Lung (tissue), 12 donors: Measurements from ENCODE around the gene SCARB1. TPM values are rescaled to one million over a fixed set of nuclear protein-coding genes. Genes with fewer than 3 reads are reported as not detected.

Experiments used
- ATAC-seq: fragments of 200-7000 bp; cut with Tn5 transposase; one replicate; pipeline ENCODE4 v1.9.1; 2020; ENCODE audit warnings: moderate number of reproducible peaks; ENCODE audit not compliant: insufficient read depth, low FRiP score
- DNase-seq, 3 donors: peaks; one replicate each; pipeline ENCODE4 v3.0.0-alpha.2; 2013 to 2017
- H3K27ac ChIP-seq, 2 donors: one replicate each; pipeline ENCODE4 v1.5.1; 2013; ENCODE audit warnings: mild to moderate bottlenecking in 2 of 2, moderate library complexity in 2 of 2, control low read depth in 1 of 2, inconsistent platforms in 1 of 2, low read depth in 1 of 2, low read length in 1 of 2
- H3K27me3 ChIP-seq, 3 donors: one replicate each; pipeline ENCODE4 v1.5.1; 2013; ENCODE audit warnings: low read length in 2 of 3; ENCODE audit not compliant: control insufficient read depth in 3 of 3, insufficient read depth in 3 of 3
- H3K36me3 ChIP-seq, 4 donors: one replicate each; pipeline ENCODE4 v1.5.1; 2013; ENCODE audit warnings: low read length in 4 of 4, mild to moderate bottlenecking in 1 of 4, moderate library complexity in 1 of 4; ENCODE audit not compliant: control insufficient read depth in 4 of 4, insufficient read depth in 4 of 4
- H3K4me1 ChIP-seq, 5 donors: one replicate each; pipeline ENCODE4 v1.5.1; 2013; ENCODE audit warnings: low read length in 5 of 5, mild to moderate bottlenecking in 2 of 5, moderate library complexity in 1 of 5; ENCODE audit not compliant: control insufficient read depth in 5 of 5, insufficient read depth in 5 of 5
- H3K4me3 ChIP-seq: one replicate; pipeline ENCODE4 v1.5.1; 2013; ENCODE audit warnings: mild to moderate bottlenecking, control low read depth, moderate library complexity
- H3K9ac ChIP-seq, 2 donors: one replicate each; pipeline ENCODE4 v1.5.1; 2013; ENCODE audit warnings: low read length in 2 of 2, control low read depth in 1 of 2; ENCODE audit not compliant: insufficient read depth in 1 of 2
- H3K9me3 ChIP-seq, 4 donors: one replicate each; pipeline ENCODE4 v1.5.1; 2013; ENCODE audit warnings: low read length in 3 of 4, mild to moderate bottlenecking in 1 of 4, moderate library complexity in 1 of 4; ENCODE audit not compliant: control insufficient read depth in 4 of 4, insufficient read depth in 3 of 4
- WGBS, 2 donors: extraction: QIAGEN DNeasy Blood & Tissue Kit; methylation state at CpG; one replicate each; pipeline ENCODE4 v1.1.7; 2013; 5-methylcytosine and 5-hydroxymethylcytosine counted together
- polyA plus RNA-seq, 2 donors: library from polyadenylated mRNA; stranded (reverse); fragments of 200-250 nt; gene quantifications; one replicate each; pipeline ENCODE4 v1.2.1, GENCODE V29; 2013
- total RNA-seq, 2 donors: library from RNA; depleted of rRNA in 1 of 2; stranded (reverse); fragments of >200 nt in 1 of 2; gene quantifications; one replicate each; pipeline ENCODE4 v1.2.1, GENCODE V29; 2014 to 2021
- TF ChIP-seq, protein P1 (sequence below): IDR thresholded peaks from 2 replicates; pipeline ENCODE4 v1.5.1; 2012; ENCODE audit warnings: mild to moderate bottlenecking; ENCODE audit errors: control extremely low read depth, extremely low read depth
- donor health status: control.
- donor health status: control.
- donor health status: Bipolar disorder and iron deficiency.
- donor health status: healthy.
- donor health status: DM: yes; HTN: yes; CAD: no.

SCARB1 gene
- total and polyA plus RNA-seq, 4 donors, result 11.9 to 31.3 (median 28.8) TPM

DNA sequence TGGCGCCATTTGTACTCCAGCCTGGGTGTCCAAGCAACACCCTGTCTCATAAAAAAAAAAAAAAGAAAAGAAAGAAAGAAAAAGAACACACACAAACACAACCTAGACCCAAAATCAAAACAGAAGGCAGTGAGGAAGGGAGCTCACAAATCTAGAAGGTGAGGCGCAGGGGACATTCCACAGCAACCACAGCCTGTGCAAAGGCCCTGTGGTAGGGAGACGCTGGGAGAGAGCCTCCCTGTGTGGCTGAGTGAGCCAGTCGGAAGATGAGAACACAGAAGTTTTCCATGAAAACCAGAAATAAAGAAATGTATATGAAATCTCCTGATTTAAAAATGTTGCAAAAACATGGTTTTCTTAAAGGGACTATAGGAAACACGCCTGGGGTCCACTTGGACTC lies 44.6 kb downstream of the SCARB1 start:
- H3K9me3 ChIP-seq, result no peaks in the 10 kb centered on the region
- no peak overlapping the region for H3K27ac ChIP-seq
- H3K9ac ChIP-seq, result no peak overlapping the region
- ATAC-seq (no peak), DNase-seq (no peak)
- no peak overlapping the region for H3K4me3 ChIP-seq
- peaks cover 0 to 3% (median 0%) of the 10 kb centered on the region in 4 donors for H3K36me3 ChIP-seq
- no peaks in the 10 kb centered on the region for H3K27me3 ChIP-seq
- H3K4me1 ChIP-seq, result no peaks in the 10 kb centered on the region
- TF ChIP-seq, protein P1, sequence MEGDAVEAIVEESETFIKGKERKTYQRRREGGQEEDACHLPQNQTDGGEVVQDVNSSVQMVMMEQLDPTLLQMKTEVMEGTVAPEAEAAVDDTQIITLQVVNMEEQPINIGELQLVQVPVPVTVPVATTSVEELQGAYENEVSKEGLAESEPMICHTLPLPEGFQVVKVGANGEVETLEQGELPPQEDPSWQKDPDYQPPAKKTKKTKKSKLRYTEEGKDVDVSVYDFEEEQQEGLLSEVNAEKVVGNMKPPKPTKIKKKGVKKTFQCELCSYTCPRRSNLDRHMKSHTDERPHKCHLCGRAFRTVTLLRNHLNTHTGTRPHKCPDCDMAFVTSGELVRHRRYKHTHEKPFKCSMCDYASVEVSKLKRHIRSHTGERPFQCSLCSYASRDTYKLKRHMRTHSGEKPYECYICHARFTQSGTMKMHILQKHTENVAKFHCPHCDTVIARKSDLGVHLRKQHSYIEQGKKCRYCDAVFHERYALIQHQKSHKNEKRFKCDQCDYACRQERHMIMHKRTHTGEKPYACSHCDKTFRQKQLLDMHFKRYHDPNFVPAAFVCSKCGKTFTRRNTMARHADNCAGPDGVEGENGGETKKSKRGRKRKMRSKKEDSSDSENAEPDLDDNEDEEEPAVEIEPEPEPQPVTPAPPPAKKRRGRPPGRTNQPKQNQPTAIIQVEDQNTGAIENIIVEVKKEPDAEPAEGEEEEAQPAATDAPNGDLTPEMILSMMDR, result no peak
- WGBS, 2 donors, result 77 to 100% methylated on average over 5 of the region's 5 CpGs

DNA sequence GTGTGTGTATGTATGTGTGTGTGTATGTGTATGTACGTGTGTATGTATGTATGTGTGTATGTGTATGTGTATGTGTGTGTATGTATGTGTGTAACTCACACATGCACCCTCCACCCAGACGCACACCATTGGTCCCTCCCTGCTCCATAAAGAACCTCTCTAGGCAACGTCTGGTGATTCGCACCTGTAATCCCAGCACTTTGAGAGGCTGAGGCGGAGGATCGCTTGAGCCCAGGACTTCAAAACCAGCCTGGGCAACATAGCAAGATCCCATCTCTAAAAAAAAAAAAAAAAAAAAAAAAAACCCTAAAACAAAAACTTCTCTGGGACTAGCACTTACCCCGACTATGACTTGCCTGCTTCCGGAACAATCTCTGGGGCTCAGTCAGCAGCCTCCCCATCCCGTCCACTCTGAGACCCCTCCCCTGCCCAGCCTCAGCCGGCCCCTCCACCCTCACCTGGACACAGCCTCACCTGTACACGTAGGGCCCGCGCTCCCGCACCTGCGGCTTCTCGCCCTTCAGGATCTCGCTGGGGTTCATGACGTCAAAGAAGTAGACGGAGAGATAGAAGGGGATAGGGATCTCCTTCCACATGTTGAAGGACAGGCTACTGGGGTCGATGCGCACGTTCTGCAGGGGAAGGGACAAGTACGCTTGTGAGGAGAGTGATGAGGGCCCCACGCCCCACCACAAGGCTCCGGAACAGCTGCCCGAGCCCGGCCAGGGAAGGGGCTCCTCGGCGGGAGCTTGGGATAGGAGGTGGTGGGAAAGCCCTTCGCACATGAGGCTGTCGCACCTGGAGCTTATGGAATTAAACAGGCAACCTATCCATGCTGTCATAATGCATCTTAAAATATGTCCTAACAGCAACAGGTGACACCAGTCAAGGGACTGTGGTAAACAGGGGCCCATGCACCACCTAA lies 46.3 kb downstream of the SCARB1 start:
- no peak for DNase-seq
- Histone ChIP-seq H3K27ac (no peak overlapping the region), H3K36me3 (peaks cover 0 to 9% (median 0%) of the 10 kb centered on the region in 4 donors), H3K9me3 (no peaks in the 10 kb centered on the region), H3K4me1 (no peaks in the 10 kb centered on the region), H3K9ac (no peak overlapping the region), H3K4me3 (no peak overlapping the region), H3K27me3 (no peaks in the 10 kb centered on the region)
- no peak for ATAC-seq
- WGBS, 2 donors, result 95 to 96% methylated on average over 31 of the region's 31 CpGs
- TF ChIP-seq, protein P1, result no peak

DNA sequence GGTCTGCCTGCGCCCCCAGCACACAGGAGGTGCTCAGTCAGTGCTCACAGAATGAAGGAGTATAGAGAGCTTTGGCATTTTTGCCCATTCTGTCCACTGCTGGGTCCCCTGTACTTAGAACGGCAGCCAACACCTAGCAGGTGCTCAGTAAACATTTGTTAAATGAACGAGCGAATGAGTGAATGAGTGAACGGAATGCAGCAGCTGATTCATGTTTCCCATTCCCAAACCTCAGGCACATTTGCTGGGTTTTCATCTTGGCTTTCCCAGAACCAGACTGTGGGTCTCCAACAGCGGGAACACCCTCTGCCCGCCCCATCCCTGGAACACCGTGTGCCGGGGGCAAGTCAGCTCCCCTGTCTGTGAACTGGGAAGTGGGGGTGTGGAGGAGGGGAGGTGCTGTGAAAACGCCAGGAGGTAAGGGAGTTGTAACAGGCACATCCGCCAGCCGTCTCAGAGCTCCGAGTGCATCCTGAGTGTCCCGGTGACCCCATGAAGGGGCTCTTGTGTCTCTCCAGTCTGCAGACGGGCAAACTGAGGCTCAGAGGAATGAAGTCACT lies 47.3 kb downstream of the SCARB1 start:
- ATAC-seq (no peak), DNase-seq (no peak)
- TF ChIP-seq, protein P1, result no peak
- H3K27me3 ChIP-seq, result no peaks in the 10 kb centered on the region
- H3K4me1 ChIP-seq, result no peaks in the 10 kb centered on the region
- no peak overlapping the region for H3K27ac ChIP-seq
- peaks cover 0 to 13% (median 0%) of the 10 kb centered on the region in 4 donors for H3K36me3 ChIP-seq
- H3K9ac ChIP-seq, result no peak overlapping the region
- WGBS, 2 donors, result 92 to 94% methylated on average over 15 of the region's 15 CpGs
- no peak overlapping the region for H3K4me3 ChIP-seq
- H3K9me3 ChIP-seq, result no peaks in the 10 kb centered on the region
